ENCODE measurements around the gene MED12L.

Gene MED12L

DNA sequence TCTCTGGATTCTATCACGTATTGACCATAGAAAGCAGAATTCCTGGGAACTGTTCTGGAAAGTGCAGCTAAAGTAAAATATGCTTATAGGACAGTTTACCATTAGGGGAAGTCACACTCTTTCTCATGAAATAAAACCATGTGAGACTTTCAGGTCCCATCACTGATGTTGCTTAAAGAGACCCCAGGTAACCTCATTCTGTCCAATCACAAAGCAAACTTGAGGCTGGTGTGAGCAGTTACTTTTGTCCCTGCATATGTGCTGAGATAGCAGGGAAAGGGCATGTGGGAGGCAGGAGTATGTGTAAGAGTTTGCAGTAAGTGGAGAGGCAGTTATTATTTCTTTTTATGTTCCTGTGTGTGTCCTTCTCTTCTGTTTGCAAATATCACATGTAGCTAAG, 215.1 kb downstream of the MED12L start:
- DNase-seq (ENCODE audit: low spot score) = no peak

DNA sequence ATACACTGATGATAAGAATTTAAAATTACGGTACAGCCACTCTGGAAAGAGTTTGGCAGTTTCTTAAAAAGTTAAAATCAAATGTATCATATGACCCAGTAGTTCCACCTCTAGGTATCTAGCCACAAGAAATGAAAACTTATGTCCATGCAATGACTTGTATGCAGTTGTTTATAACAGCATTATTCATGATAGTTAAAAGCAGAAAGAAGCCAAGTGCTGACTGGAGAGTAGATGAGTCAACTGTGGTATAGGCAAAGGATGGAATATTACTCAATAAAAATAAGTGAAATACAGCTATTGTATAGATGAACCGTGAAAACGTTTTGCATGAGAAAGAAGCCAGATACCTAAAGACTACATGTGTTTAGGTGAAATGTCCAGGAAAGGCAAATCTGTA, 216.3 kb downstream of the MED12L start:
- no peak for DNase-seq (ENCODE audit: low spot score)

DNA sequence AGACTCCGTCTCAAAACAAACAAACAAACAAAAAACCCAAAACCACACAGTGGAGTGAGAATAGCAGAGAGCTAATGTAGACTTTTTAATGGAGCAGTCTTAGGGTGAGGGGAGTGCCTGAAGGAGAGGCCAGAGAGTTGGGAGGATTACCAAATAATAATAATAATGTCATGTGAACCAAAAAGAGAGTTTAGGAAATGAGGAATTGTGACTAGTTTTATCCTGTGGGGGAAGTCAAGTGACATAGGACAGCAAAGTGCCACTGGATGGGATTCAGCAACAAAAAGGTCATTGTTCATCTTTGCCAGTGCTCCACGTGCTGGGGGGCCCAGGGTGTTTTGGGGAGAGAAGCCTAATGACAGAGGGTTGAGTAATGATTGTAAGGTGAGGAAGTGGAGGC, 218.3 kb downstream of the MED12L start:
- DNase-seq (ENCODE audit: low spot score) = no peak

DNA sequence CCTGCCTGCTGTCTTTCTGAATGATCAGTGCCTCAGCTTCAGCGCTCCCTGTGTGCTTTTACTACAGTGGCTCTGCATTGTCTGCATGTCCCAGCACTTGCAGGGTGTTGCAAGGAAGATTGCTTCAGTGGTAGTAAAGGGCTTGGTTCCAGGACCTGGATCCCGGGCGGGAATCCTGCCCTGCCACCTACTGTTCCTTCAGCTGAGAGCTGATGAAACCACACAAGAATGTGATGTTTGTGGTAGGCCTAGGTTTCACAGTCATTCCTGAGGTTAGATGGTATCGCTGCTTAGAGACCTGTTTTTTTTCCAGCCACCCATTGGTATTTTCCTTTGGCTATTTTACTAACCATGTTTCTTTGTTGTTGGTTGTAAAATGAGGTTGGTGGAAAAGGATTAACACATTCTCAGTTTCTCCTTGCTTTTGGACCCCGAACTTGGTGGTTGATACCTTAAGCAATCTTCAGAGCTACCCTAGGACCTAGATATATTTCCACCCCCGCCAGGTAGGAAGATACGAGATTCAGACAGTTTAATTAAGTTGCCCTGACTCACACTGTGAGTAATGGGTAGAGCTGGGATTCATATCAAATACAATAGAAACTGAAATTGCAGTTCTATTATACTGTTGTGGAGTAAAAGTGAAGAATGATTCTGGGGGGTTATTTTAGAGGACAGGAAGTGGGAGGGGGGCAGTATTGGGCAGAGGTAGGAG, 219.8 kb downstream of the MED12L start:
- DNase-seq (ENCODE audit: low spot score) = peak; percentile 56

DNA sequence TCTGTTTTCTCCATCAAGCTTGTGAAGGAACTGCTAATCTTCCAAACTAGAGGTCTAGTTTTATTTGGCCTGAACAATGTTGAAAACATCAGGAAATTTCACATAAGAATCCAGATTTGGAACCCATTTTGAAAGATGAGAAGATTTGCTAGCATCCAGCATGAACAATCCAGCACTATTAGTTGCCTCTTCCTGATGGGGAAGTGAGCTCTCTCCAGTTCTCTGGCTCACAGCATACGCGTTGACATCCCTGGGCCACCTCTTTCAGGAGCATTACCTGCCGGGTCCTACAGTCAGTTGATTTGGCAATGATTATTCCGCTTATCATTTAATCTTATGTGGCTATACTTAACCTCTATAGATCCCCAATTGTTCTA, 220.3 kb downstream of the MED12L start:
- DNase-seq (ENCODE audit: low spot score) = no peak

DNA sequence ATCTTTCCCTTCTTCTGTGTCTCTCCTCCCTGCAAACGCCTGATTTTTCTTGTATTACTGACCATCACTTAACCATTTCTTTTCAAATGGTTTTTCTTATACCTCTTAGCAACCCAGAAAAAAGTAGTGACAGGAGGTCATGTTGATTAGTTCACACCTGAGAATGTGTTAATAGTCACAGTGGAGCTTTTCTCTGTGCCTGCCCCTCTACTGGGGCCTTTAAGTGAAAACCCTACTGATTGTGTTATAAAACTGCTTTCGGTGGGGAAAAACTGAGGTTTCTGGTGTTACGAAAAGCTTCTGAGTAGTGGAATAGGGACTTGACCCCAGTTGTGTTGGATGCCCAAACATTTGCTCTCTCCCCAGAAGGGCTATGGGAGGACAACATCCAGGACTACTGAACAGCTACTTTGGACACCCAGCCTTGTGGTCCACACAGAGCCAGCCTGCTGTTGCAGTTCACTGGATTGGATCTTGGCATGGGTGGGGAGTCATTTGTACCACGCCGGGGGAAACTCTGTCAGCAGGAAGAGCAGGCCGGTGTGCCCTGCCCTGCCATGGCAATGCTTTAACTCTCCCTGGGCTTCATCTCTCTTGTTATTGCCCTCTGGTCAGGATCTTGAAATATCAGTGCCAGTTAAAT, 220.8 kb downstream of the MED12L start:
- DNase-seq (ENCODE audit: low spot score) = no peak

DNA sequence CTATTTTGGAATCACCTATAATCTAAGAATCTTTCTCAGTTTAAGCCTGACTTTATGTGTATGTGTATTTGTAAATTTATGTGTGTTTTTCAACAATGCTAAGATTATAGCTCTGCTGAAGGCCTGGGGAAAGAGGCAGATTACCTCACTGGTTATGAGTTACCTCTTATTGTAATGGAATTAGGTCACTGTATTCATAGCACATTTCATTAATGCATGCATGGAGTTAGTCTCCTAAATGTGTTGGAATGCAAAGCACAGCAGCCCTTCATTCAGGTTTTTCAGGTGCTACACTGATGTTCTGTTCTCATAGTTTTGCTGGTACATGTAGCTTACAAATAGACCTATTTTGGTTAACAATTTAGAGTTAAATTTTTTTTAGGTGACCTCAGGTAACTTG, 221.7 kb downstream of the MED12L start:
- DNase-seq (ENCODE audit: low spot score) = no peak

DNA sequence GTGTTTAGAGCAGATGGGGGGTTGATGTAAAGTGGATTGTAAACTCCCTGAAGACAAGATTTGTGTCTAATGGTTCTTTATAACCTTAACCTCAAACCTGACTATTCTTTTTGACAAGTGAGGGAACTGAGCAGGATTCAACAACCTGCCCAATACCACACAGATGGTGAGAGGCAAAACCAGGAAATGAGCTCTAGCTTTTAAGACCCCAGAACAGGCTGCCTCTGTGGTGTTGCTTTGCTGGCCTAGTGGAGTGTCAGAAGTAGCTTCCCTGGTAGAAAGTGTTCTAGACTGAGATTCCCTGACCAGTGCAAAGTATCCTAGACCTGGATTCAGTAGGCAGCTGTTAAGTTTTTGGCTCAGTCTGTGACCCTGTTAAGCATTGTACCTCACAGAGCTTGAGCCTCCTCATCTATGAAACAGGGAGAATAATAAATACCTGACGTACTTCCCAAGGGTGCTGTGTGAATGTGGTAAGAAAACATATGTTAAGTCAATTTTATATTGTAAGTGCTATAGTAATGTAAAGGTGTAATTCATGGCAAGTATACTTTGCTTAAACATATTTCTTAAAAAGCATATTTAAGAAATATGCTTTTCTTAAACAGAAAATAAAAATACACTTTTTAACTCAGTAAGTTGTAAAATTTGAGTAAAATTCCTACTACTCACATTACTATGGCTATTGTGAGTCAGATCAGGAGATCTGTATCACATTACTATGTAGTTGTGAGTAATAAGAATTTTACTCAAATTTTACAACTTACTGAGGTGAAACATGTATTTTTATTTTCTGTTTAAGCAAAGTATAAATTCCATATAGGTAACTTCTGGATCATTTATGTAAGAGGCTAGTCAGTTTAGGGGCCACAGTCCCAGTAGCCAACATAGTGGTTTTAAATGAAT, 222.4 kb downstream of the MED12L start:
- no peak for DNase-seq (ENCODE audit: low spot score)

DNA sequence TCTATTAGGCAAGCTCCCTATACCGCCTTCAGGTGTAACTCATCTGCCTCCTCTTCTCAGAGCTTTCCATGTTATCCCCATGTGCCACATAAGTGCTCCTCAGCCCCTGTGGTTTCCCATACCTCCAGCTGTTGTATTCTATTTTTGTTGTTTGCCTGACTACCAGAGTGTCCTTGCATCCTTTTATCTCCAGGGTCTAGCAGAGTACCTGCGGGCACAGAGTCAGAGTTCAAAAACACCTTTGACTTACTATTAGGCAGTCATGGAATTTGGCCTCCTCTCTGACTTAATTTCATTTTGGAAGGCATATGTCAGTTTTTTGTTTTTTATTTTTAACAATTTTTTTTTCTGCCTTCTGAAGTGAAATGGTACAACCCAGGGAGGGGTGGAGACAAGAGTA, 224.1 kb downstream of the MED12L start:
- no peak for DNase-seq (ENCODE audit: low spot score)

DNA sequence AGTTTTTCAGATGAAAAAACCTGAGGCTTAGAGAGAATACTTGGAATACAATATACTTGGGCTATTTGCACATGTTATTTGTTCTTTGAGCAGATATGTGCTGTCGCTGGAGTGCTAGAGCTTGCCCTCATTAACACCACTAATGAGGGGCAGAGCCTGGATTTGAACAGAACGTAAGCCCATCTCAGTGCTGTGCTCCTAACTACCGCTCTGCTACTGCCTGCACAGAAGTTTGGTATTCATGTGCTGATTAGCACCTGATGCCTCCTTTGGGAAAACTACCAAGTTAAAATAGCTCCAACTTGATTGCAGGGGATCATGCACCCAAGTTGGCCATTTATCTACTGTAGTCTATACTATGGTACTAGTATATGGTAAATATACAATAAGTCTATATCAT, 227.5 kb downstream of the MED12L start:
- DNase-seq (ENCODE audit: low spot score) = no peak

DNA sequence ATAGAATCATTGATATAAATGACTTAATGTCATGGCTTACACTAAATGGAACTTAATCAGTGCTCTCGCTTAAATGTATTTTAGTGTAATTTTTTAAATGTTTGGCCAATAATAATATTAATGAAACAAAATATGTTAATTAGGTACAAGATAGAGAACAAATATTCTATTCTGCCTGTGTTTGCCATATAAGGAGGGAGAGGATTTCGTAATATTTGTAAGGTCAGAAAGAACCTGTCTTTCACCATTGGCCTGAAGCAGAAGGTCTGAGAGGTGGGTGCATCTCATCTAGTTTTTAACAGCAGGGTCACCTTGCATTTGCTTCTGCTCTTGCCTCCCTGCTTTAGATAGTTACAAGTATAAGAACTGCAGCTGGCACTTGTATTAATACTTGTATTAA, 228.7 kb downstream of the MED12L start:
- no peak for DNase-seq (ENCODE audit: low spot score)

DNA sequence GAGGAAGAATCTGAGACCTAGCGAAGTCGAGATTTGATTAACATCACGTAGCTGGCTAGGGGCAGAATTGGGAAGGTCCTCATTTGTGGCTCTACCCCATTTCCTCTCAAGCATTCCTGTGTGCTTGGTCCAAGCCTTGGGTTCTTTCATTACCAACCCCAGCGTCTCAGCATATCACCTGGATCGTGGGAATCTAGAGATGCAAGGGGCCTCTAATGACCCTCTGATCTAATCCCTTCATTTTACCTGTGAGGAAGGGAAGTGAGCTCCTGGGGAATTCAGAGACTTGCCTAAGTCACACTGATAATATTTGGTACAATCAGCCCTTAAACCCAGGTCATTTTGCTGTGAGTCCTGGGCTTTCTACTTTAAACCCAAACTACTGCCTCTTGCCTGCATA, 229.1 kb downstream of the MED12L start:
- DNase-seq (ENCODE audit: low spot score) = no peak

DNA sequence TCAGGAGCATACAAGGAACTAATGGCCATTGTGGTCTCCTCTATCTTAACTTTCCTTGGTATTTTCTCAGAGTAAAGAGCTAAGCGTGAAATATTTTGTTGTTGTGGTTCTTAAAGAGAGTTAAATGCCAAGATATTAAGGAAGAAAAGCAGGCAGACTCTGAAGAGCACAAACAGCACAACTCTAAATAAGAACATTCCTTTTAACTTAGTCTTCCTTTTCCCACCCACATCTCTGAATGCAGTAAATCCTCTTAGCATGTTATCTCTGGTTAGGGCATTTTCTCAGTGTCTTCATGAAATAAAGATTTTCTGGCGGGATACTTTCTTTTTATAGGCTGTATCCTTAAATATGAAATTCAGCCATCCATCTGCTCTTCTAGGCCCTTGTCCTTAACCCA, 229.7 kb downstream of the MED12L start:
- DNase-seq (ENCODE audit: low spot score) = no peak

DNA sequence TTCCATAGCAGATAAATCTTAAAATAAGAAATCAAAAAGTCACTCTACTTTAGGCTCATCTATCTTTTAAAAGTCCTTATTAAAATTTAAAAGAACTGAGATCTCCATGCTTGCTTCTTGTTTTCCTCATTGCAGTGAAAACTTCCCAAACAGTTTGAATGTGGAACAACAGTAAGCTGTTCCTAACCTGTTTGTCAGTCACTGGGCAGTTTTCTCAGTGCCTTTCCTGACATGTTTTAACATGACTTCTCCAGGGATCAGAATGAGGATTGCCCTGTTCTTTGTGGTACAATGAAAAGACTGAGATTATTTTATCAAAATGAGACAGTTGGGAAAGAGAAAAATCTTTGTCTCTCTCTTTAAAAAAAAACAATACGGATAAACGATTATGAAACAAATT, 230.4 kb downstream of the MED12L start:
- no peak for DNase-seq (ENCODE audit: low spot score)

DNA sequence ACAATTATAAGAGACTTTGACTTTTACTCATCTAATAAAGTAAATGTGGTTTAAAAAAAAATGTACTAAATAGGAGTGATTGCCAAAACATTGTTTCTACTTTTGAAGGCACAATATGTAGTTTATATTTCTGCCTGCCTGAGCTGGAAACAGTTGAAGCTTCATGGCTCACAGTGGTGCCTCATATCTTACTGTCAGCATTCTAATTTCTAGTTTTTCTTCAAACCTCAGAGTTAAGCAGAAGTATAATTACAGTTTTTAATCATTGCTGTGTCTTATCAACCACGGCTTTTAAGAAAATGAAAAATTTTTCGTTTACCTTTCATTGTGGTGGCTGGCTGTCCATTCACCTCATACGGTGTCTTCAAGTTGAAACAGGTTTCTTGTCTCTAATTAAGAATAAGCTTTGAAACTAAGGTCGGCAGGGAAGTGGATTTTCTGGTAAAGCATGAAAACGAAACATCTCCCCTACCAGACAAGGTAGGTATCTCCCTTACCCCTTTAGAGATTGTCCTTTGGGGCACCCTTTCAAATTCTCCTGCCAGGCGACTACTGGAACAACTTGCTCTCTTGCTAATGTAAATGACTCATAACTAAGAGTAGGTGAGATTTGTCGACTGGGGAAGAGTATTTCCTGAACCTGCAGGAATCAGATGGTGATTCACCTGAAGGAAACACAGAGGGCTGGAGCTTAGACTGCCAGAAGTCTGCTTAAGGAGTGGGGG, 231.0 kb downstream of the MED12L start, which contains the start of gene GPR87:
Gene GPR87 (minus strand): TSS at position 554 of the 725 bp plus-strand sequence. CDS start 16,720 bp downstream, outside the sequence.
- DNase-seq (ENCODE audit: low spot score) = no peak

DNA sequence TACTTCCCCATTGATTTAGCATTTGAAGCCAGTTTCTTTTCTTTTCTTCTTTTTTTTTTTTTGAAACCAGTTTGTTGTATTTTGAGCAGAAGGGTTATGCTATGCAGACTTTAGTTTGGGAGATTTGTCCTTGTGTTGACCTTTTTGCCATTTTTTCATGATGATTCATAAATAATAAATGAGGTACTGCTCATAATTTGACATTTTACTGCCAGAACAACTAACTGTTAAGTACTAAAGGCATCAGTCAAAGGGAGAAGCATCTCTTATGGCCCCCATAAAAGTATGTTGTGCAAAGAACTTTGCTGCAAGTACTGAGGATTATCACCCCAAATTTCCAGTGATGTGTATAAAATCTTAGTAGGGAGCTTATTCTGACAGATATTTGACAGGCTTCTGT, 232.8 kb downstream of the MED12L start:
- no peak for DNase-seq (ENCODE audit: low spot score)

DNA sequence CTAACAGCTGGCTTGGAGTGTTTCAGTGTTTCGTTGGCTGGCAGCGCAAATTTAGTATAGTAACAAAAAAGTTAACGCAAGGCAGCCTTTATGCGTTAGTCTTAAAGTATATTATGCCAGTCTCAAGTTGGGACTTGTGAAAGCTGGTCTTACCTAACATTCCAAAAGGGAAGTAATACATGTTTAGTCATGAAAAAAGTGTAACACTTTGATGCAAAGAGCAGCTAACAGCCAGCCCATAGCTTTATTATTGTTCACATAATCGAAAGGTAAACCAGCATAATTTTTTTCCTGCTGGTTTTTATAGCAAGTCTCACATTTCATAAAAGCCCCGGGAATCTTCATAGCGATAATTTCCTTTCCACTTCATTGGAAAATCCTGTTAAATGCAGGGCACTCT, 233.5 kb downstream of the MED12L start:
- no peak for DNase-seq (ENCODE audit: low spot score)

DNA sequence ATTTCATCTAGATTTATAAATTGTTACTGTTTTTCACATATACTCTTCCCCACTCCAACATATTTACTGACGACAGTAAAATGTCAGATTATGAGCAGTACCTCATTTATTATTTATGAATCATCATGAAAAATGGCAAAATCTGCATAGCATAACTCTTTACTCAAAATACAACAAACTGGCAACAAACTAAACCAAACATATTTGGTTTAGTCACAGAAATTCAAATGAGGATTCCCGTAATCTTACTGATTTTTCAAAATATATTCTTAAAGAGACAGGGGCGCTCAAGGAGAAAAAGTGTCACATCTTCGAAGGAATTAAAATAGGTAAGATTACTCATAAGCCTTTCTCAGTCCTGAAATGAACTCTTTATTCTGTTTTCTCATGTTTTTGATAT, 234.2 kb downstream of the MED12L start:
- no peak for DNase-seq (ENCODE audit: low spot score)

DNA sequence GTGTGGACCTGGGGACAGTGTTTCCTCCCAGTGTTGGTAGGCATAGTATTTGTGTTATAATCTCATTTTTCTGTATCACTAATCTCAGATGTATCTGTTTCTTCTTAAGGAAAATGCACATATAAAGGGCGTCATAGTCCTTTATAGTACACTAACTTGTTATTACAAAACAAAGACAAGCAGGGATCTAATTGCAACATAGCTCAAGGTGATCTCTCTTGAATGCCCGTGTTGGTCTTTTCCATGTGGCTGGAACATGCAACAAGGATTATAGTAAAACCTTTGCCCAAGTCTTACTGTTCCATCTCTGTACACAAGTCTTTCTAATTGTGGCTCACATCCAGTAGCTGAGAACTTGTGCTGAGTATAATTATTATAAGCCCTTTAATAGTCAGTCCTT, 234.7 kb downstream of the MED12L start:
- DNase-seq (ENCODE audit: low spot score) = no peak

DNA sequence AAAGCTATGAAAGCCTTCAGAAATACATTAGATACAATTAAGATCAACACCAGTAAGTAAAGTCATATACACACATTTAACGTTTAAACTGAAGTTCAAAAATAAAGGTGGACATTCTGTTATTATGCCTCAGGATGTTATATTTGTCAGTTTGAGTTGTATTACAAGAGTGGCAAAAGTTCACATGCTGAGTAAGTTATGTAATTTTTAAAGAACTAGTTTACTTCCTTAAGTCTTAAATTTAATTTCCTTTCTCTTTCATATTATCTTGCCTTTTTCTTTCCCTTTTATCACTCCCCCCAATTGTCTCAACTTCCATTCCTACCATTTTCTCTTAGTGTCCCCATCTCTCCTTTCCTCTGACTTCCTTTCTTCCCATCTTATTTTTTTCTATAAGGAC, 236.1 kb downstream of the MED12L start:
- no peak for DNase-seq (ENCODE audit: low spot score)

DNA sequence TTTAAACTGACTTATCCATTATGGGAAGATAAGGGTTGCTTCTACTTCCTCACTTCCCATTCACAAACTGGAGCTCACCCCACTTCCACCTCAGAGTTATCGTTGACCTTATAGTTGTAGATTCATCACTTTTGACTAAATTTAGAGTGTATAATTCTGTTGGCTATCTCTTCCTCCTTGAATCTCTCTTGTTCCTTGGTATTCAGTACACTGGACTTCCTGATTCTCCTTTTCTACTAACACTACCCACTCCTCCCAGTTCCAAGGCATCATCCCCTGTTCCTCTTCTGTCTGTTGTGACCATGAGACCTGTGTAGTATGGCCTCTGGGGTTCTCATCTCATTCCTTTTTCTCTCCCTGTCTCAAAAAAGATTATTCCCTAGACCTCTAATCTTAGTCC, 237.0 kb downstream of the MED12L start:
- DNase-seq (ENCODE audit: low spot score) = no peak

DNA sequence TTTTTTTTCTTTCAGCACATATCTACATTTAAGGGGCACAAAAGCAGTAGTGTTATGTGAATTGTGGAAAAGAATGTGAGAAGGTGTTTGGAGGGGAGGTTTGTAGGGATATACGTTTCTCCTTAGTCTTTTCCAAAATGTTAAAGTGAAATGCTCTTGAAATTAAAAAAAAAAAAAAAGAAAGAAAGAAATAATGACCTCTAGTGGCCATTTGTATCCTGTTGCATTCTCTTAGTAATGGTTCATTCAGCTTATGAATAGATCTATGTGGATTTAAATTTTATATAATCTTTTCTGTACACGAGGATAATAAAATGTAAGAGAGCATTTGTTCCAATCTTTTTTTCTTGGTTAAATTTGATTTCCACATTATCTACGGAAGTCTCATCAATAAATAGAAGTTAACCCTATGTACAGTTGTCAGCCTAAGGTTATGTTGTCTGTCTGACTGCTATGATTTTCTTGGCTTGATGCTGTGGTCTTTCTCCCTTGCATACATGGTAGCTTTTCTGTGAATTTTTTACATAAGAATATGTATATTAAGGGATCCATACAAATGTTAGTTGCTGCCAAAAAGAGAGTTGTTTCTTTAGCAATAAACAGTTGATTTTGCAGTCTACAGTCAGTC, 242.2 kb downstream of the MED12L start:
- DNase-seq (ENCODE audit: low spot score) = peak; percentile 44
